Right lobe of liver (tissue), 6 donors: ENCODE measurements around the gene HYKK. TPM values are rescaled to one million over a fixed set of nuclear protein-coding genes. Genes with fewer than 3 reads are reported as not detected.

ENCODE experiments used
- ATAC-seq, 4 donors: fragments of 200-7000 bp; cut with Tn5 transposase; one replicate each; pipeline ENCODE4 v1.9.1; 2020; ENCODE audit warnings: mild to moderate bottlenecking in 4 of 4, moderate library complexity in 4 of 4
- DNase-seq, 3 donors: peaks; one replicate each; pipeline ENCODE4 v3.0.0-alpha.2; 2020
- H3K27ac ChIP-seq, 3 donors: fragments of 200-600 bp; one replicate each; pipeline ENCODE4 v1.8.0; 2022
- H3K27me3 ChIP-seq, 2 donors: fragments of 200-600 bp; one replicate each; pipeline ENCODE4 v1.8.0; 2022
- H3K36me3 ChIP-seq, 4 donors: fragments of 200-600 bp; sonication (generic) in 1 of 4; one replicate each; pipeline versions ENCODE4 v1.5.1 to v1.8.0; 2017 to 2022; ENCODE audit warnings: control low read depth in 1 of 4
- H3K4me1 ChIP-seq, 4 donors: fragments of 200-600 bp; sonication (generic) in 1 of 4; one replicate each; pipeline versions ENCODE4 v1.5.1 to v1.8.0; 2017 to 2022; ENCODE audit warnings: control low read depth in 1 of 4
- H3K4me3 ChIP-seq, 3 donors: fragments of 200-600 bp; one replicate each; pipeline ENCODE4 v1.8.0; 2022
- H3K9me3 ChIP-seq, 4 donors: fragments of 200-600 bp; sonication (generic) in 1 of 4; one replicate each; pipeline versions ENCODE4 v1.5.1 to v1.8.0; 2017 to 2022; ENCODE audit warnings: control low read depth in 1 of 4
- CTCF ChIP-seq, 4 donors: fragments of 200-600 bp in 3 of 4; fragments of 450-650 bp in 1 of 4; IDR thresholded peaks; one replicate each; pipeline versions ENCODE4 v1.5.1 to v1.8.0; 2016 to 2022; ENCODE audit warnings: antibody characterized with exemption in 4 of 4, mild to moderate bottlenecking in 2 of 4
- POLR2A ChIP-seq: fragments of 450-650 bp; IDR thresholded peaks from one replicate; pipeline ENCODE4 v1.6.1; 2017; ENCODE audit warnings: antibody characterized with exemption, mild to moderate bottlenecking
- WGBS: methylation state at CpG from one replicate; pipeline ENCODE4 v1.1.6; 2018; ENCODE audit warnings: low coverage, low lambda C conversion rate; ENCODE audit not compliant: insufficient coverage; ENCODE audit errors: missing lambda C conversion rate; 5-methylcytosine and 5-hydroxymethylcytosine counted together
- intact Hi-C, 2 donors: fragments of 100-400 bp; cut with DNase I; formaldehyde crosslinking; loops; one replicate each; pipeline versions ENCODE4 v1.11.2 to v1.14.1; 2022
- long read RNA-seq: library from polyadenylated mRNA; unstranded; transcript quantifications from one replicate; pipeline ENCODE4 v2.0.0, GENCODE V29; 2019
- total RNA-seq, 6 experiments: library from RNA; depleted of rRNA in 2 of 6; stranded (reverse); fragments of >200 nt in 2 of 6; fragmentation: NEBNext Ultra II Directional in 3 of 6; extraction: Animal tissue kit (Norgen Biotek cat#: 25700) in 3 of 6; gene quantifications; one replicate each; pipeline versions ENCODE4 v1.1.0 to v1.2.4, GENCODE V29; 2016 to 2023
- donor health status: DM: no; HTN: yes; CAD: no.
- donor health status: DM: no; HTN: no; CAD: no.
- donor health status: DM: no; HTN: no; CAD: no.
- donor health status: DM: no; HTN: yes; CAD: no.
- donor health status: DM: no; HTN: yes; CAD: no.

HYKK gene
- total RNA-seq = 1 to 10 TPM; 3.7 to 8.9 (median 5.2) TPM
- long read RNA-seq, partial matches to known transcripts = 0 of 1 reads
- long read RNA-seq, other reads (novel, unspliced or antisense) = 1 of 1 reads

GRCh38 chr15:78506971-78507830 lies at the start of gene HYKK:
HYKK (plus strand) TSS chr15:78507577; CDS start chr15:78513089, 5,512 bp downstream.
- Histone ChIP-seq H3K4me1 (peaks cover 0 to 5% (median 0%) of the 10 kb centered on the region in 4 donors), H3K9me3 (no peaks in the 10 kb centered on the region), H3K36me3 (no peaks in the 10 kb centered on the region), H3K4me3 (peak within 1 kb of the TSS; percentile 85 to 91 (median 87)), H3K27ac (peak within 1 kb of the TSS in 2 of 3 donors; percentile 61 to 64), H3K27me3 (no peaks in the 10 kb centered on the region)
- 6% methylated on average over 42 of the region's 63 CpGs for WGBS
- ATAC-seq (peak; percentile 96 to 99 (median 98)), DNase-seq (peak; percentile 92 to 96 (median 94))
- TF ChIP-seq POLR2A (peak; percentile 49), CTCF (IDR thresholded peaks at IDR 0.05) (peak in 1 of 4 donors; percentile 13)
- intact Hi-C loops = no loop called here

GRCh38 chr15:78460737-78461136 lies 46.6 kb upstream of the HYKK start:
- TF ChIP-seq POLR2A (no peak), CTCF (IDR thresholded peaks at IDR 0.05) (no peak)
- WGBS = 79% methylated on average over 4 of the region's 4 CpGs
- Histone ChIP-seq H3K9me3 (no peaks in the 10 kb centered on the region), H3K27ac (no peak overlapping the region), H3K4me1 (peaks cover 0 to 21% (median 4%) of the 10 kb centered on the region in 4 donors), H3K36me3 (peaks cover 0 to 28% (median 8%) of the 10 kb centered on the region in 4 donors), H3K27me3 (no peaks in the 10 kb centered on the region), H3K4me3 (no peak overlapping the region)
- DNase-seq (no peak), ATAC-seq (no peak)
- intact Hi-C loops = no loop called here

- DNase-seq (no peak), ATAC-seq (peak; percentile 16 to 65 (median 44))
- no peak for TF ChIP-seq POLR2A
- TF ChIP-seq CTCF (IDR thresholded peaks at IDR 0.05) = no peak
- peaks cover 0 to 34% (median 11%) of the 10 kb centered on the region in 4 donors for H3K36me3 ChIP-seq
- WGBS = 43% methylated on average over 3 of the region's 3 CpGs
- no peak overlapping the region for H3K27ac ChIP-seq
- no peak overlapping the region for H3K4me3 ChIP-seq
- intact Hi-C loops = no loop called here
- H3K27me3 ChIP-seq = no peaks in the 10 kb centered on the region
- H3K4me1 ChIP-seq = peaks cover 0 to 20% (median 4%) of the 10 kb centered on the region in 4 donors
- H3K9me3 ChIP-seq = no peaks in the 10 kb centered on the region
Observed at GRCh38 chr15:78461171-78461888, 46.0 kb upstream of the HYKK start.

GRCh38 chr15:78469031-78469430 lies 38.3 kb upstream of the HYKK start:
- Histone ChIP-seq H3K27ac (no peak overlapping the region), H3K9me3 (no peaks in the 10 kb centered on the region), H3K4me1 (no peaks in the 10 kb centered on the region), H3K27me3 (no peaks in the 10 kb centered on the region), H3K4me3 (no peak overlapping the region), H3K36me3 (peaks cover 0 to 92% (median 35%) of the 10 kb centered on the region in 4 donors)
- intact Hi-C loops = no loop called here
- WGBS = 42% methylated on average over 1 of the region's 1 CpG
- ATAC-seq (no peak), DNase-seq (no peak)
- no peak for TF ChIP-seq POLR2A
- no peak for TF ChIP-seq CTCF (IDR thresholded peaks at IDR 0.05)
